ENCODE results near the gene PRPF40B.
"Not testable (repeated sequence)": the region's sequence is repeated elsewhere in the genome, so short reads cannot be mapped to it uniquely, and the experiment has no call there.

PRPF40B gene

GRCh38 chr12:49609059-49609874 is 14.1 kb upstream of the PRPF40B start:
- DNase-seq (ENCODE audit: low spot score): no peak

GRCh38 chr12:49609875-49610154 is 13.5 kb upstream of the PRPF40B start:
- DNase-seq (ENCODE audit: low spot score): no peak

GRCh38 chr12:49610785-49611184 is 12.6 kb upstream of the PRPF40B start:
- DNase-seq (ENCODE audit: low spot score): not testable (repeated sequence)

- no peak for DNase-seq (ENCODE audit: low spot score)
These were observed 11.2 kb upstream of the PRPF40B start for GRCh38 chr12:49612210-49612609.

- no peak for DNase-seq (ENCODE audit: low spot score)
These were observed 7.6 kb upstream of the PRPF40B start for GRCh38 chr12:49615725-49616124.

- DNase-seq (ENCODE audit: low spot score): no peak
These were observed 6.7 kb upstream of the PRPF40B start for GRCh38 chr12:49616533-49617219.

- DNase-seq (ENCODE audit: low spot score): no peak
These were observed 4.8 kb upstream of the PRPF40B start for GRCh38 chr12:49618576-49618975.

GRCh38 chr12:49619286-49619685 is 4.1 kb upstream of the PRPF40B start:
- no peak for DNase-seq (ENCODE audit: low spot score)

GRCh38 chr12:49621651-49622500 is 1.5 kb upstream of the PRPF40B start:
- DNase-seq (ENCODE audit: low spot score): no peak

GRCh38 chr12:49622501-49623141 is 740 bp upstream of the PRPF40B start:
- no peak for DNase-seq (ENCODE audit: low spot score)

GRCh38 chr12:49624921-49625577 is 1.7 kb downstream of the PRPF40B start:
- DNase-seq (ENCODE audit: low spot score): no peak

- DNase-seq (ENCODE audit: low spot score): no peak
These were observed 2.9 kb downstream of the PRPF40B start for GRCh38 chr12:49626169-49626835.

GRCh38 chr12:49626836-49627235 is 3.5 kb downstream of the PRPF40B start:
- no peak for DNase-seq (ENCODE audit: low spot score)

GRCh38 chr12:49627752-49628360 is 4.5 kb downstream of the PRPF40B start:
- no peak for DNase-seq (ENCODE audit: low spot score)

- no peak for DNase-seq (ENCODE audit: low spot score)
These were observed 8.1 kb downstream of the PRPF40B start for GRCh38 chr12:49631336-49631907.

- DNase-seq (ENCODE audit: low spot score): no peak
These were observed 9.0 kb downstream of the PRPF40B start for GRCh38 chr12:49632401-49632800.

- DNase-seq (ENCODE audit: low spot score): no peak
These were observed 9.8 kb downstream of the PRPF40B start for GRCh38 chr12:49632986-49633702.

GRCh38 chr12:49633703-49634345 is 10.5 kb downstream of the PRPF40B start:
- no peak for DNase-seq (ENCODE audit: low spot score)

- no peak for DNase-seq (ENCODE audit: low spot score)
These were observed 11.7 kb downstream of the PRPF40B start for GRCh38 chr12:49635036-49635435.

Data from hematopoietic multipotent progenitor cell treated with erythropoietin and hydrocortisone succinate and interleukin-3 and kit ligand, for 15 days (in vitro differentiated cells).